Colonic mucosa (tissue), 4 donors: ENCODE data around the gene PDE9A. TPM values are rescaled to one million over a fixed set of nuclear protein-coding genes. Genes with fewer than 3 reads are reported as not detected.
"Not testable (repeated sequence)": the region's sequence is repeated elsewhere in the genome, so short reads cannot be mapped to it uniquely, and the experiment has no call there.

Experiments used
- DNase-seq: peaks from one replicate; pipeline ENCODE4 v3.0.0-alpha.2; 2020
- H3K27ac ChIP-seq: fragments of 200-600 bp; one replicate; pipeline ENCODE4 v1.8.0; 2021
- H3K27me3 ChIP-seq: fragments of 200-600 bp; one replicate; pipeline ENCODE4 v1.8.0; 2021
- H3K36me3 ChIP-seq: fragments of 200-600 bp; one replicate; pipeline ENCODE4 v1.8.0; 2021
- H3K4me1 ChIP-seq: fragments of 200-600 bp; one replicate; pipeline ENCODE4 v1.8.0; 2021; ENCODE audit warnings: mild to moderate bottlenecking
- H3K4me3 ChIP-seq: fragments of 200-600 bp; one replicate; pipeline ENCODE4 v1.8.0; 2021
- H3K9ac ChIP-seq, 2 donors: one replicate each; pipeline ENCODE4 v1.7.0; 2013; ENCODE audit warnings: control low read depth in 2 of 2, low read depth in 2 of 2, low read length in 2 of 2
- H3K9me3 ChIP-seq: fragments of 200-600 bp; one replicate; pipeline ENCODE4 v1.8.0; 2021
- intact Hi-C: fragments of 100-400 bp; cut with DNase I; formaldehyde crosslinking; loops from one replicate; pipeline ENCODE4 v1.14.1; 2022
- total RNA-seq, 2 donors: library from RNA; stranded (reverse); fragmentation: NEBNext Ultra II Directional in 1 of 2; extraction: Animal tissue kit (Norgen Biotek cat#: 25700) in 1 of 2; gene quantifications; one replicate each; pipeline ENCODE4 v1.2.1, GENCODE V29; 2021
- TF ChIP-seq, protein P1 (sequence below): fragments of 200-600 bp; IDR thresholded peaks from one replicate; pipeline ENCODE4 v1.8.0; 2022; ENCODE audit warnings: antibody characterized with exemption, mild to moderate bottlenecking
- donor health status: healthy.
- donor health status: DM: no; HTN: no; CAD: no.
- donor health status: DM: no; HTN: no; CAD: no.

Gene PDE9A
- total RNA-seq, 2 donors from 2014 or later: 37.5 to 56.0 TPM

DNA sequence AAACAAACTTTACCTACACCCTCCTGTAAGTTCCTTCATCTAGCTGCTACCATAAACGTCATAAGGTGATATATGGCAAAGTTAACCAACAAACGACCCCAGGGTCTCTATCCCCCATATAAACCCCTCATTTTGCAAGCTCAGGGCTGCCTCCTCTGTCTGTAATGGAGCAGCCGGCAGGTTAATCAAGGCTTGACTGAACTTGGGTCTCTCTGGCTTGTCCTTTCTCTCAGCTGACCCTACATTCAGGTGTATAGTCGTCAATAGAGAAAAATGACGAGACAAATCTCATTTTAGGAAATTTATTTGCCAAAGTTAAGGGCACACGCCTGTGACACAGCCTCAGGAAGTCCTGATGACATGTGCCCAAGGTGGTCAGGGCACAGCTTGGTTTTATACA, 158.5 kb downstream of the PDE9A start:
- Histone ChIP-seq H3K36me3 (no peaks in the 10 kb centered on the region), H3K4me1 (no peaks in the 10 kb centered on the region), H3K27me3 (no peaks in the 10 kb centered on the region), H3K9ac (no peak overlapping the region), H3K9me3 (no peaks in the 10 kb centered on the region), H3K4me3 (no peak overlapping the region), H3K27ac (peak overlapping the region; percentile 62)
- TF ChIP-seq, protein P1, sequence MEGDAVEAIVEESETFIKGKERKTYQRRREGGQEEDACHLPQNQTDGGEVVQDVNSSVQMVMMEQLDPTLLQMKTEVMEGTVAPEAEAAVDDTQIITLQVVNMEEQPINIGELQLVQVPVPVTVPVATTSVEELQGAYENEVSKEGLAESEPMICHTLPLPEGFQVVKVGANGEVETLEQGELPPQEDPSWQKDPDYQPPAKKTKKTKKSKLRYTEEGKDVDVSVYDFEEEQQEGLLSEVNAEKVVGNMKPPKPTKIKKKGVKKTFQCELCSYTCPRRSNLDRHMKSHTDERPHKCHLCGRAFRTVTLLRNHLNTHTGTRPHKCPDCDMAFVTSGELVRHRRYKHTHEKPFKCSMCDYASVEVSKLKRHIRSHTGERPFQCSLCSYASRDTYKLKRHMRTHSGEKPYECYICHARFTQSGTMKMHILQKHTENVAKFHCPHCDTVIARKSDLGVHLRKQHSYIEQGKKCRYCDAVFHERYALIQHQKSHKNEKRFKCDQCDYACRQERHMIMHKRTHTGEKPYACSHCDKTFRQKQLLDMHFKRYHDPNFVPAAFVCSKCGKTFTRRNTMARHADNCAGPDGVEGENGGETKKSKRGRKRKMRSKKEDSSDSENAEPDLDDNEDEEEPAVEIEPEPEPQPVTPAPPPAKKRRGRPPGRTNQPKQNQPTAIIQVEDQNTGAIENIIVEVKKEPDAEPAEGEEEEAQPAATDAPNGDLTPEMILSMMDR: no peak
- intact Hi-C loops: loop anchor here (10.0 kb wide), 2 partner anchors 77 to 157 kb away; partner anchors contain the start of gene PDE9A
- no peak for DNase-seq

DNA sequence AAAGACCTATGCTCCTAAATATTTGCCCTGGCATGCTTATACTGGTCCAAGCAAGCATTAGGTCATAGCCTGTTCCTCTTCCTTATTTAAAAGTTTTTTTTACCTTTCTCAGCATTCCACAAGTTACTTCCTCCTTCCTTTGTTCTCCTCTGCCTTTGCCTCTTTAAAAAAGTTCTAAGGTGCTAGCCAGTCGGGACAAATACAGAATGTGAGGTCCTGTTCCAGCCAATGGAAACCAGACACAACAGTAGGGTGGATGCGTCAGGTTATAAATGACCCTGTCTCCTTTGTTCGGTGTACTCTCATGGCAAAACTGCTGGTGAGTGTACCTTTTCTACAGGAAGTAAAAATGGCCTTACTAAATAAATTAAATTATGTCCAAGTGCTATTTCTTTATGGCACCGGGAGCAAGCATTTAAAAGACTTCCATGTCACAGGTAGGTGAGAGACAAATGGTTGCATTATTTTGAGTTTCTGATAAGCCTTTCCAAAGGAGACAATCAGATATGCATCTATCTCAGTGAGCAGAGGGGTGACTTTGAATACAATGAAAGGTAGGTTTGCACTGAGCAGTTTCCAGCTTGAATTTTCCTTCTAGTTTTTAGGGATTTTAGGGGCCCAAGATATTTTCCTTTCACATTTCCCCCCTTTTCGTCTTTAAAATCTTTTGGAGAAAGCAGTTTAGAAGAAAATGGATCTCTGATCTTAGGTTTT, 159.3 kb downstream of the PDE9A start:
- intact Hi-C loops: loop anchor here (10.0 kb wide), 2 partner anchors 78 to 158 kb away; partner anchors contain the start of gene PDE9A
- H3K9me3 ChIP-seq, H3K27me3 ChIP-seq, H3K4me1 ChIP-seq, H3K9ac ChIP-seq, H3K36me3 ChIP-seq: not testable (repeated sequence)
- Histone ChIP-seq H3K4me3 (peak overlapping the region; percentile 13), H3K27ac (peak overlapping the region; percentile 62)
- DNase-seq: peak; percentile 66

GRCh38 chr21:42815217-42815616, 161.8 kb downstream of the PDE9A start:
- intact Hi-C loops: loop anchor here (5.0 to 10.0 kb wide), 3 partner anchors 80 to 223 kb away; partner anchors contain the start of gene PDE9A
- no peaks in the 10 kb centered on the region for H3K36me3 ChIP-seq
- no peaks in the 10 kb centered on the region for H3K27me3 ChIP-seq
- no peak for DNase-seq
- H3K27ac ChIP-seq: no peak overlapping the region
- TF ChIP-seq, protein P1: no peak
- no peaks in the 10 kb centered on the region for H3K4me1 ChIP-seq
- H3K9me3 ChIP-seq: no peaks in the 10 kb centered on the region
- no peak overlapping the region for H3K9ac ChIP-seq
- H3K4me3 ChIP-seq: no peak overlapping the region

GRCh38 chr21:42818328-42818749, 164.9 kb downstream of the PDE9A start:
- H3K27ac ChIP-seq: no peak overlapping the region
- no peaks in the 10 kb centered on the region for H3K9me3 ChIP-seq
- H3K4me3 ChIP-seq: no peak overlapping the region
- H3K36me3 ChIP-seq: no peaks in the 10 kb centered on the region
- no peaks in the 10 kb centered on the region for H3K27me3 ChIP-seq
- H3K9ac ChIP-seq: no peak overlapping the region
- DNase-seq: peak; percentile 65
- H3K4me1 ChIP-seq: no peaks in the 10 kb centered on the region
- TF ChIP-seq, protein P1: peak; percentile 84
- intact Hi-C loops: loop anchor here (5.0 to 10.0 kb wide), 3 partner anchors 84 to 226 kb away; partner anchors contain the start of gene PDE9A

DNA sequence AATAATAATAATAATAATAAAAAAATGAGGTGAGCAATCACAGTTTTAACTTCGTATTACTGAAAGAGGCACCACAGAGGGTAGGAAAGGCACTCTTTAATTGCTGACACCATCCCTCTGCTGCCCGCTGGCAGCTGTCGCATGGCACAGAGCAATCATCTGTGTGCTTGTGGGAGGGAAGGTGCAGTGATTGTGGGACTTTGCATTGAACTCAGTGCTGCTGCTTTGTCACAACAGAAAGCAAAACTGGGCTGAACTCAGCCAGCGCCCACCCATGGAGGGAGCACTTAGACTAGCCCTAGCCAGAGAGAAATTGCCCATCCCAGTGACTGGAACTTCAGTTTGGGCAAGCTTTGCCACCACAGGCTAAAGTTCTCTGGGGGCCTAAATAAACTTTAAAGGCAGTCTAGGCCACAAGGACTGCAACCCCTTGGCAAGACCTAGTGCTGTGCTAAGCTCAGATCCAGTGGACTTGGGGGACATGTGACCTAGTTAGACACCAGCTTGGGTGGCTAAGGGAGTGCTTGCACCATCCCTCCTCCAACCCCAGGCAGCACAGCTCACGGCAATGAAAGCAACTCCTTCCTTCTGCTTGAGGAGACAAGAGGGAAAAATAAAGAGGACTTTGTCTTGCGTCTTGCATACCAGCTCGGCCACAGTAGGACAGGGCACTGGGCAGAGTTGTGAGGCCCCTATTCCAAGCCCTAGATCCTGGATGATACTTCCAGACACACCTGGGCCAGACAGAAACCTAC, 166.6 kb downstream of the PDE9A start:
- no peak overlapping the region for H3K27ac ChIP-seq

More for the DNA sequence above, 166.6 kb downstream of the PDE9A start:
- H3K9me3 ChIP-seq: no peaks in the 10 kb centered on the region
- no peak overlapping the region for H3K4me3 ChIP-seq
- H3K4me1 ChIP-seq: no peaks in the 10 kb centered on the region
- H3K36me3 ChIP-seq: no peaks in the 10 kb centered on the region
- H3K9ac ChIP-seq: no peak overlapping the region
- intact Hi-C loops: loop anchor here (5.0 to 10.0 kb wide), 3 partner anchors 85 to 228 kb away; partner anchors contain the start of gene PDE9A
- no peaks in the 10 kb centered on the region for H3K27me3 ChIP-seq
- TF ChIP-seq, protein P1: no peak
- peak; percentile 12 for DNase-seq
